Panc1 (cell line): ENCODE results near the gene GPHN. TPM values are rescaled to one million over a fixed set of nuclear protein-coding genes. Genes with fewer than 3 reads are reported as not detected.

Experiments used
- ATAC-seq: fragments of 200-7000 bp; cut with Tn5 transposase; 2 replicates; pipeline ENCODE4 v1.9.1; 2020; ENCODE audit warnings: mild to moderate bottlenecking, moderate library complexity
- BruUV-seq: library from RNA; stranded (reverse); fragments of 400-500 nt; replicated peaks from 2 replicates; lab custom pipeline; 2021; lab: Mats Ljungman, UMichigan
- CTCF ChIA-PET: fragments of 300-600 bp; sonication (Branson Sonifier 250); formaldehyde crosslinking; loops from one replicate; lab custom pipeline; 2022; ENCODE audit warnings: antibody characterized with exemption; lab: Charles Lee
- POLR2A ChIA-PET: fragments of 300-600 bp; sonication (Branson Sonifier 250); formaldehyde crosslinking; loops from one replicate; lab custom pipeline; 2022; ENCODE audit warnings: antibody characterized with exemption; lab: Charles Lee
- DNase-seq: peaks from one replicate; pipeline ENCODE4 v3.0.0-alpha.2; 2010; ENCODE audit warnings: low read depth, low spot score
- H3K27ac ChIP-seq: 2 replicates; pipeline ENCODE4 v1.5.1; 2011; ENCODE audit warnings: mild to moderate bottlenecking, low read length, inconsistent platforms
- H3K27me3 ChIP-seq: fragments of 200-500 bp; sonication (Bioruptor generic); 2 replicates; pipeline ENCODE4 v1.6.0; 2014; ENCODE audit warnings: low read length, inconsistent platforms; ENCODE audit not compliant: control insufficient read depth, insufficient read depth
- H3K36me3 ChIP-seq: fragments of 200-500 bp; sonication (Bioruptor generic); 2 replicates; pipeline ENCODE4 v1.5.1; 2014; ENCODE audit warnings: inconsistent platforms, mild to moderate bottlenecking, low read length, moderate library complexity; ENCODE audit not compliant: control insufficient read depth, insufficient read depth
- H3K4me1 ChIP-seq: 2 replicates; pipeline ENCODE4 v1.5.1; 2011; ENCODE audit warnings: inconsistent platforms, mild to moderate bottlenecking, low read length, moderate library complexity; ENCODE audit not compliant: control insufficient read depth, insufficient read depth
- H3K4me3 ChIP-seq, 2 experiments: 2 replicates each; pipeline ENCODE4 v1.5.1; 2011 to 2012; ENCODE audit warnings: low read depth in 2 of 2, low read length in 2 of 2, mild to moderate bottlenecking in 2 of 2, inconsistent platforms in 1 of 2, moderate library complexity in 1 of 2
- H3K9me3 ChIP-seq: fragments of 200-500 bp; sonication (Bioruptor generic); 2 replicates; pipeline ENCODE4 v1.5.1; 2014; ENCODE audit warnings: low read depth, mild to moderate bottlenecking, inconsistent platforms, low read length, moderate library complexity; ENCODE audit not compliant: control insufficient read depth, insufficient read depth
- CTCF ChIP-seq: fragments of 450-650 bp; IDR thresholded peaks from 2 replicates; pipeline ENCODE4 v1.5.1; 2017; ENCODE audit warnings: mild to moderate bottlenecking
- POLR2AphosphoS5 ChIP-seq: IDR thresholded peaks from 2 replicates; pipeline ENCODE4 v1.6.1; 2012; ENCODE audit warnings: mild to moderate bottlenecking, low read depth, low read length, moderate library complexity
- REST ChIP-seq, 2 experiments: IDR thresholded peaks; 2 replicates each; pipeline ENCODE4 v1.6.1; 2011 to 2012; ENCODE audit warnings: low read depth in 2 of 2, control low read depth in 1 of 2, low read length in 1 of 2, mild to moderate bottlenecking in 1 of 2, moderate library complexity in 1 of 2; ENCODE audit not compliant: insufficient read depth in 1 of 2
- SIN3A ChIP-seq: IDR thresholded peaks from 2 replicates; pipeline ENCODE4 v1.6.1; 2012; ENCODE audit warnings: low read depth, mild to moderate bottlenecking, low read length, moderate library complexity, borderline replicate concordance; ENCODE audit not compliant: insufficient read depth
- TCF7L2 ChIP-seq: IDR thresholded peaks from 2 replicates; pipeline ENCODE4 v1.6.1; 2011; ENCODE audit warnings: mild to moderate bottlenecking, low read depth, low read length, inconsistent platforms
- in situ Hi-C: cut with HindIII; loops from 2 replicates; pipeline ENCODE4 v1.10.0; 2016; ENCODE audit warnings: low sequenced_read_pairs, low pct_unique_long_range_greater_than_20kb
- intact Hi-C: fragments of 100-400 bp; cut with micrococcal nuclease; formaldehyde crosslinking; loops from one replicate; pipeline ENCODE4 v1.10.0; 2022; ENCODE audit not compliant: unreplicated experiment
- total RNA-seq: library from RNA; stranded (reverse); gene quantifications from one replicate; pipeline ENCODE4 v1.2.1, GENCODE V29; 2021; ENCODE audit not compliant: unreplicated experiment

GPHN gene
- total RNA-seq, 1 experiment from 2014 or later = 26.6 TPM

- in situ Hi-C loops (no loop called here), intact Hi-C loops (no loop called here)
- ATAC-seq (no peak), DNase-seq (no peak)
- ChIA-PET POLR2A (no interaction called here), CTCF (no interaction called here)
- no TSS peak for BruUV-seq
- peaks cover 3% of the 10 kb centered on the region; the same call in 1 of the 2 replicates for H3K36me3 ChIP-seq
- no peak overlapping the region for H3K27ac ChIP-seq
- no peaks in the 10 kb centered on the region for H3K27me3 ChIP-seq
- TF ChIP-seq TCF7L2 (no peak), REST (IDR thresholded peaks at IDR 0.05; ENCODE audit: insufficient read depth in 1 of 2, low read depth in 2 of 2, low read length in 1 of 2) (no peak), CTCF (no peak), POLR2AphosphoS5 (no peak), SIN3A (no peak)
- no peaks in the 10 kb centered on the region for H3K9me3 ChIP-seq
- H3K4me1 ChIP-seq = no peaks in the 10 kb centered on the region
- H3K4me3 ChIP-seq = no peak overlapping the region
Measured at GRCh38 chr14:67131691-67132090, 623.7 kb downstream of the GPHN start.

- ChIA-PET CTCF (no interaction called here), POLR2A (no interaction called here)
- Histone ChIP-seq H3K4me3 (no peak overlapping the region), H3K36me3 (peaks cover 3% of the 10 kb centered on the region; the same call in 1 of the 2 replicates), H3K27me3 (no peaks in the 10 kb centered on the region), H3K27ac (no peak overlapping the region), H3K9me3 (no peaks in the 10 kb centered on the region), H3K4me1 (no peaks in the 10 kb centered on the region)
- in situ Hi-C loops = no loop called here
- no peak for TF ChIP-seq POLR2AphosphoS5
- no peak for TF ChIP-seq TCF7L2
- no peak for TF ChIP-seq CTCF
- TF ChIP-seq REST (IDR thresholded peaks at IDR 0.05; ENCODE audit: insufficient read depth in 1 of 2, low read depth in 2 of 2, low read length in 1 of 2) = no peak
- no peak for TF ChIP-seq SIN3A
- BruUV-seq = no TSS peak
- DNase-seq = no peak
- intact Hi-C loops = no loop called here
- no peak for ATAC-seq
Measured at GRCh38 chr14:67133144-67133543, 625.2 kb downstream of the GPHN start.
